IPS-NIHi7 (cell line): ENCODE results near the gene KHK.
"Not testable (repeated sequence)": the region's sequence is repeated elsewhere in the genome, so short reads cannot be mapped to it uniquely, and the experiment has no call there.

Experiments used
- DNase-seq: peaks from one replicate; pipeline ENCODE4 v3.0.0; 2012; ENCODE audit warnings: mixed read lengths; ENCODE audit errors: extremely low spot score

KHK gene

GRCh38 chr2:27059141-27059820, 27.3 kb upstream of the KHK start:
- DNase-seq: no peak

DNA sequence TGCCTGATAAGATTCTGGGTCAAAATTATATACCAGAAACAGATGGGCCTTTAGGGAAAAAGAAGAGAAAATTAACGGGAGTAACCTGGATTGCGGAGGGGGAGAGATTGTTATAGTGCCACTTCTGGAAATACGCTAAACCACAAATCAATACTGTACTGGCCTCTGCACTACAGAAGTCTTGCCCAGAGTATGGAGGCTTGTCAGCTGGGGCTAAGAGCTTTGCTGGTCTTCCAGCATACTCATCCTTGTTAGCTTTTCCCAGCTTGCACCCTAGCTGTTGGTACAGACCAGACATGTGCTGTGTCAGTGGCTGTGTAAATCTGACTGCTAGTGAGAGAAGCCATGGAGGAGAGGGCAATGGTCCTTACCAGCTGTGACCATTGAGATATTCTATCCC, 26.2 kb upstream of the KHK start:
- DNase-seq: no peak

DNA sequence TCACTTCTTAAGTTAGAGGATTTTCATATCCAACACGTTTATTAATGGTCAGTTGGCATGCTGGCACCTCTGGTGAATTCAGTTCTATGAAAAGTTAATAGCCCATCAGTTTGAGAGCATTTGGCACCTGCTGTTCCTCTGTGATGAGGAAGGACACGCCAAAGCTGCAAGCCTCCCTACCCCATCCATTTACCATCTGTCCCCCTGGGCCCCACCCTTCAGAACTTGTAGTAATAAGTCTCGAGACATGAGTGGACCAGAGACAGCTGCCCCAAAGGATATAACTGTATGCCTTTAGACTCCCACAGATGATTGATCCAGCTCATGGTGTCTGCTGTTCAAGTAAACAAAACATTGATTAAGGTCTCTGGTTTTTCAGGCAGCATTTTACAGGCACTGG, 21.4 kb upstream of the KHK start:
- DNase-seq: no peak

DNA sequence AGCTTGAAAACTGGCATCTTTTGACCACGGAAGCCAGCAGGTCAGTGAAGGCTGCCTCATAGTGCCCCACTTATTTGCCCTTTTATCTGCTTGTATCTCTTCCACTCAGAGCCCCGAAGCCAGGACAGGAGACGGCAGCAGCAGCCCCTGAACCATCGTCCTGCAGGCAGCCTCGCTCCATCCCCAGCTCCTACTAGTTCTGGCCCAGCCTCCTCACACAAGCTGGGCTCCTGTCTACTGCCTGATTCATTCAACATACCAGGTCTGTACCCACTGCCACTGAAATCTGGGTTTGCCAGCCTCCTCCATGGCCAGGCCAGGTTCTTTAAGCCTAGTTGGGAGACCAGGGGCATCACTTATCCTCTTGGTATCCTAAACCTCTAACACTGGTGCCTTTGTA, 19.2 kb upstream of the KHK start:
- DNase-seq: no peak

- no peak for DNase-seq
Observed at GRCh38 chr2:27069436-27069835, 17.1 kb upstream of the KHK start.

DNA sequence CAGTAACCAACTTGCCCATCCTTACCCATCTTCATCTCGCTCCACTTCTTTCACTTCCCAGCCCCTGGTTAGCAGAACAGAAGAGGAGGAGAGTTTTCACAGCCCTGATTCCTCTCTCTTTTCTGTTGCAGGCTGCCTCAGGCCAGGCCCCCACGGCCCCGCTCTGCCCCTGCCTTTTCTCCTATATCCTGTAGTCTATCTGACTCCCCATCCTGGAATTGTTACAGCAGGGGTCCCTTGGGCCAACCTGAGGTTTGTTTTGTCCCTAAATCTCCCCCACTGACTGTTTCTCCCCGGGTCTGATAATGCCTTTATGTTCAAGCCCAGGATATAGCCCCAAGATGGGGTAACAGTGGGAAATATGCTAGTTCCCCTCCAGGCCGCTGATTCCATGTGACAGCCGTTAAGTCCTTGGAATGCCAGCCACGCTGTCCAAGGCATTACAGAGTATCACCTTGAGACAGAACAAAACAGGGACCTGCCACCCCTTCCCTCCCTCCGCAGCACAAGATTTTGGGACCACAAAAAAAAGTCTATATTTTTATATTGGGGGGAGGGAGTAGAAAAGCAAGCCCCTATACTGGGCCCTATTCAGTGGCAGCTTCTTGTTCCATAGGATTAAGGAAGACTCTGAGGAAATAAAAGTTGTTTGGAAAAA, 16.5 kb upstream of the KHK start:
- DNase-seq: no peak

- DNase-seq: no peak
Observed at GRCh38 chr2:27070653-27071276, 15.8 kb upstream of the KHK start.

- peak; percentile 96 for DNase-seq
Observed at GRCh38 chr2:27071277-27071989, 15.1 kb upstream of the KHK start, which contains the start of gene OST4. TSS of gene OST4 (minus strand) at chr2:27071654.

DNA sequence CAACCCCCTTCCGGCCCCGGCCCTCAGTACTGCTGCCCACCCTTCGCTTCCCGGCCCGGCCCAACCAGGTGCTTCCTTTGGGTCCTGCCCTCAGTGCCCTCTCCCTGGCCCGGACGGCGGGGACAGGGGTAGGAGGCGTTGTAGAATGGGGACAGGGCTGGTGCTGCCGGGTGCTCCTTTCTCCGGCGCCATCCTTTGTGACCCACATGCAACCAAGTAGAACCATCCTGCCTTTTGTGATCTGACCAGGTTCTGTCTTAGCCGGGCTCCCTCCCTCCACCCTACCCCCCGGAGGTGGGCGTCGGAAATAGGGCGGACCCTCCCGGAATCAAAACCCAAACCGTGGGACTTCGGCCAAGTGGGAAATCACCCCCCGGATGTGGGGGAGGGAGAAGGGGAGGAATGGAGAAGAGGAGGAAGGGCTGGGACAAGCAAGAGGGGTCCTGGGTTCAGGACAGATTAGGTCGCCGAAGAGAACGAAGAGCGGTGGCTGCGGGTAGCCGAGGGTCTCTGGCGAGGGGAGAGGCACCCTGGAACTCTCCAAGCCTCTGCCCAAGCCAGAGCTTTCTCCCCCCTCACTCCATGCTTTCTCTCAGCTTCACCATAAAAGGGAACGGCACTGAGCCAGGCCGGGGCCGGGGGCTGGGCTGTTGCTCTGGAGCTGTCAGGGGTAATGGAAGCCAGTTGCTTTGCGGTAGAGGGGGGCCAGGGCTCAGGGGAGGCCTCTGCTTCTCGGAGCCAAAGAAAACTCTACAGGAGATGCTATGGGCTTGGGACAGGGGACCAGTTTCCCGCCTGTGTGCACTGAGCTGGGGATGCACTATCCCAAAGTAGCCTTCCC, 14.4 kb upstream of the KHK start:
- DNase-seq: peak; percentile 76

DNA sequence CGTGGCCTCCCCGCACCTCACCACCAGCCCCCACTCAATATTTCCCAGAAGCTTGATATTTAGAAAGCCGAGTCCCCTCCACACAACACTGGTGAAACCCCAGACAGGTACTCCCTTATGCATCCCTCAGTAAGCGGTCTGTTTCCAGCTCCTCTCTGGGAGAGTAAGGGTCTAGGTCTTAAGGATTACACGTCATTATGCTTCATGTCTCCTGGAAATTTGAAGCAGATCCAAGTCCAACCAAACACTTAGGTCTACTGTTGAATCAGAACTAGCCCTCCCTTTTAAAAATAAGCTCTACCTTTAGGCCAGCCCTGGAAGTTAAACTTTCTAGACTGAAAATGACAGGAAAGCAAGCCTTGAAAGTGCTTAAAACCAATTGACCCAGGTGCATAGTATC, 13.7 kb upstream of the KHK start:
- no peak for DNase-seq

- DNase-seq: no peak
Observed at GRCh38 chr2:27073782-27074181, 12.8 kb upstream of the KHK start.

DNA sequence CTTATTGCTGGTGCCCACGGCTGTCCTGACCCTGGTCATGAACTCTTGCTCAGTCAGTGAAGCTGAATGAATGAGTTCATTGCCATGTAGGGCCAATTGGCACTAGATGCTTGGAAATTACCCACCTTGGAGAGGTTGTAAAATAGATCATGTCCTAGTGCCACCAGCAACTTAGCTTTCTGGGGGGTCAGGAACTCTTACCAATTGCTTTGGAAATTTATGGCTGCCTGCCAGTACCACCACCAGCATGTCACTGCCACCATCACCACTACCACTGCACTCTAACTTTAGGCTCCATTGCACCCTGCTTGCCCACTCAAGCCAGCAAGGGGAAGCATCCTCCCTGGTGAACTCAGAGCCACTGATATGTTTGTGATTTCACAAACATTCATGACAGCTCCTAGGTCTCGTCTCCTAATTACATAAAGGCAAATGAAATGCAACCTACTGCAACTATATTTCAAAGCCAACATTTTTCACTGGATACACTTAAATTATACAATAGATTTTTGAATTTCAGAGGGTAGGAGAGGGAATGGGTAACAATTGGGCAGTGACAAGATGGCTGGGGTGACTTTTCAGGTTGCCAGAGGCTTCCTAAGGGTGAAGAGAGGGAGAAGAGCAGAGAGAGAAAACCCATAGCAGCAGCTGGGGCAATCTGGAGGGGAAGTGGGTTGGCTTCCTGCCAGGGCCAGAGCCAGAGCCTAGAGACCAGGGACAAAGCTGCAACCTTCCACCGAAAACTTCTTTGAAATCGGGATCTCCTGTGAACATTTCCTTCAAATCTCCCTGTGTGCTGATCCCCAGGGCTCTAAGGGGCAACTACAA, 11.6 kb upstream of the KHK start:
- no peak for DNase-seq

DNA sequence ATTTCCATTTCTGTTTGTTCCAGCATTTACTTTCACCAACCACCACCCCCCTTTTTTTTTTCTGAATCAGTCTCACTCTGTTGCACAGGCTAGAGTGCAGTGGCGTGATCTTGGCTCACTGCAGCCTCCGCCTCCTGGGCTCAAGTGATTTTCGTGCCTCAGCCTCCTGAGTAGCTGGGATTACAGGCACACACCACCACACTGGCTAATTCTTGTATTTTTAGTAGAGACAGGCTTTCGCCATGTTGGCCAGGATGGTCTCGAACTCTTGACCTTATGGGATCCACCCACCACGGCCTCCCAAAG, 11.1 kb upstream of the KHK start:
- not testable (repeated sequence) for DNase-seq

DNA sequence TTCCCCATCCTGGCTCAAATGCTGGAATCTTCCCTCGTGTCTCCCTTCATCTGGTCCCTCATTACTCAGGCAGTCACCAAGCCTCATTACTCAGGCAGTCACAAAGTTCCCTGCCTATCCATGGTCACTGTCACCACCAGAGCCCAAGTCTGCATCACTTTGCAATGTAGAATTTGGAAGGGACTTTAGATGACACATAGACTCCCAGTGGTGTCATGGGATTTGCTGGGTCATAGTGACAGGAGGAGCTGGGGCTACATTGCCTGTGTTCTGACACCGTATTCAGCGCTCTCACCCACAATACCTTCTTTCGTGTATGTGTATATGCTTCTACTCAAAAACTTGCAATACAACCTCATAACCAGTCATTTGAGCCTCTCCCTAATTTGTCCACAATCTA, 10.2 kb upstream of the KHK start:
- DNase-seq: no peak

DNA sequence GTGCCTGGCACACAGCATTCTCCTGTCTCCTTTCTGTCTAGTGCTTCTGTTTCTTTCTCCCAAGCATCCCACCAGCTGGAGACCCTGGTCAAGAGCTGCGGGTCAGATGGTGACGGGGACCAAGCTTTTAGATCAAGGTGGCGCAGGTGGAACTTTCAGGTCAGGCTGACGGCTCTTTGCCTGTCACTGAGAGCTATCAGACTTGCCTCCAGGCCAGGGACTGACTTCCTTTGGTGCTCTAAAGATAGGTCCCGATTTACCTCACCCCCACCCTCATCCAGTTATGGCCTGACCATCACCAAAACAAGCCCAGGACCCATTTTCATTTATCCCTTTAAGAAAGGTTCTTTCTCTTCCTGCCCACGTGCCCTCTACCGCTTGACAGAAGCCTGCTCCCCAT, 9.3 kb upstream of the KHK start:
- no peak for DNase-seq

- DNase-seq: no peak
Observed at GRCh38 chr2:27078267-27079194, 8.0 kb upstream of the KHK start, which contains the start of gene EMILIN1. TSS of gene EMILIN1 (plus strand) at chr2:27078615. CDS start at chr2:27079066, 451 bp downstream.

DNA sequence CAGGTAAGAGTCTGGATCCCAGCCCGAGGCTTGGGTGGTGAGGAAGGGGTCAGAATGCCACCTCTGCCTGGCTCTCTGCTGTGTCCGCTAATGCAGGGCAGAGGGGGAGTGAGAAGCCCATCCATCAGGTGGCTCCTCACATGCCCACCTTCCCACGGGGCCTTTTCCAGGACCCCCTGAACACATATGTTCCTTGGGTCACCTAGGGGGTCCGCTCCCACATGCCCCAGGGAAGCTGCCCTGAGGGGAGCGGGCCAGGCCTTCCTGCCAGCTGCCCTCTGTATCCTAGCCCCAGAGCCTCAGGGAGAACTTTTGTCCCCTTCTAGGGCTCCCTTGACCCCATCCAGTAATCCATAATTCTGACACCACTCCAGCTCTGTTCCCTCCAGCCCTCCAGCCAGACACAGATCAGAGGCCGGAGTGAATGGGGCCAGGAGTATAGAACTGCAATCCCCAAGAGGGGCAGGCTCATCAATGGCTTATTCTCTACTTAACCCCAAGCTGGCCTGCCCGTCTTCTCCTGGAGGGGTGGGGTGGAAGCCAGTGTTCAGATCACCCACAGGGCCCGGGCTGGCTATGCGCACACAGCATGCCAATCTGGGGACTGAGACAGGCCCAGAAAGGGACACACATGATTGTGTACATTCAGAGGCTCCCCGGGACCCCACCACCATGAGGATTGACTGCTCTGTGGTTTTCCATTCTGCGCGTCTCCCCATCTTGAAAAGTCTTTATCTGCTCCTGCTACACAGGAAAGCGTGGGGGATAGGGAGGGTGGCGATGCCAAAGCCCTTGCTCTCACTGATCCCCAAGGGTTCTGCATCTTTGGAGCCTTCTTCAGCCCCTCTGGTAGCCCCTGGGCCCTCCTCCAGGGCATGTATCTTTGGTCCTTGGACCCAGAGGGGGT, 7.1 kb upstream of the KHK start:
- no peak for DNase-seq

DNA sequence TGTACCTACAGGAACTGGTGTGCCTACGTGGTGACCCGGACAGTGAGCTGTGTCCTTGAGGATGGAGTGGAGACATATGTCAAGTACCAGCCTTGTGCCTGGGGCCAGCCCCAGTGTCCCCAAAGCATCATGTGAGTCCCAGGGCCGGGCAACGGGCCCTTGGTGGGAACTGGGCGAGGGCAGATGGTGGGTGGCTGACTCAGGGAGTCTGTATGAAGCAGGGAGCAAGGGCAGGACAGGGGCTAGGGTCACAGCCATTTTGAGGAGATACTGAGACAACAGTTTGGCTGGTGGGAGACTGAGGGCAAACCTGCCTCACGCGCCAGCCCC, 6.5 kb upstream of the KHK start:
- no peak for DNase-seq

DNA sequence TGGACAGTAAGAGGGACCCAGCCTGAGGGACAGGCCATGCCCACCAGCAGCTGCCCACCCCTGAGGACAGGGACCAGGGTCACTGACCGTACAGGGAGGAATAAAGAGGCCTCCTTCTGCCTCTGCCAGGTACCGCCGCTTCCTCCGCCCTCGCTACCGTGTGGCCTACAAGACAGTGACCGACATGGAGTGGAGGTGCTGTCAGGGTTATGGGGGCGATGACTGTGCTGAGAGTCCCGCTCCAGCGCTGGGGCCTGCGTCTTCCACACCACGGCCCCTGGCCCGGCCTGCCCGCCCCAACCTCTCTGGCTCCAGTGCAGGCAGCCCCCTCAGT, 6.0 kb upstream of the KHK start:
- DNase-seq: no peak
